D341Med (cell line): ENCODE measurements around the gene MYCBP2.
A peak's percentile ranks its signal among the peaks of the same experiment; 100 is the strongest.
"Not testable (repeated sequence)": the region's sequence is repeated elsewhere in the genome, so short reads cannot be mapped to it uniquely, and the experiment has no call there.

Source experiments
- DNase-seq: peaks from one replicate; pipeline ENCODE4 v3.0.0; 2012; ENCODE audit warnings: low spot score

MYCBP2 gene

GRCh38 chr13:77326905-77327604 is at the start of gene MYCBP2:
Gene MYCBP2 (minus strand): TSS chr13:77327094. CDS start chr13:77326775, 319 bp downstream.
- DNase-seq, result peak; percentile 93

GRCh38 chr13:77375560-77376108 is 48.7 kb upstream of the MYCBP2 start:
- DNase-seq, result no peak

GRCh38 chr13:77374786-77375185 is 47.9 kb upstream of the MYCBP2 start:
- DNase-seq, result no peak

- no peak for DNase-seq
These were observed 47.4 kb upstream of the MYCBP2 start for GRCh38 chr13:77374339-77374738.

GRCh38 chr13:77373502-77373901 is 46.6 kb upstream of the MYCBP2 start:
- no peak for DNase-seq

GRCh38 chr13:77372275-77372674 is 45.4 kb upstream of the MYCBP2 start:
- no peak for DNase-seq

- no peak for DNase-seq
These were observed 44.0 kb upstream of the MYCBP2 start for GRCh38 chr13:77370888-77371287.

GRCh38 chr13:77362166-77362565 is 35.3 kb upstream of the MYCBP2 start:
- DNase-seq, result no peak

GRCh38 chr13:77360032-77360685 is 33.3 kb upstream of the MYCBP2 start:
- DNase-seq, result no peak

GRCh38 chr13:77359171-77359570 is 32.3 kb upstream of the MYCBP2 start:
- no peak for DNase-seq

- no peak for DNase-seq
These were observed 31.1 kb upstream of the MYCBP2 start for GRCh38 chr13:77358001-77358400.

GRCh38 chr13:77356155-77356554 is 29.3 kb upstream of the MYCBP2 start:
- DNase-seq, result no peak

- DNase-seq, result no peak
These were observed 27.1 kb upstream of the MYCBP2 start for GRCh38 chr13:77353995-77354394.

GRCh38 chr13:77351315-77351714 is 24.4 kb upstream of the MYCBP2 start:
- no peak for DNase-seq

- no peak for DNase-seq
These were observed 23.9 kb upstream of the MYCBP2 start for GRCh38 chr13:77350811-77351210.

GRCh38 chr13:77349365-77349764 is 22.5 kb upstream of the MYCBP2 start:
- no peak for DNase-seq

- not testable (repeated sequence) for DNase-seq
These were observed 20.5 kb upstream of the MYCBP2 start for GRCh38 chr13:77347351-77347750.

- no peak for DNase-seq
These were observed 18.4 kb upstream of the MYCBP2 start for GRCh38 chr13:77345150-77345780.

- DNase-seq, result no peak
These were observed 16.9 kb upstream of the MYCBP2 start for GRCh38 chr13:77343841-77344240.

GRCh38 chr13:77339408-77339807 is 12.5 kb upstream of the MYCBP2 start:
- no peak for DNase-seq

GRCh38 chr13:77338961-77339401 is 12.1 kb upstream of the MYCBP2 start:
- no peak for DNase-seq

- no peak for DNase-seq
These were observed 11.4 kb upstream of the MYCBP2 start for GRCh38 chr13:77338329-77338728.

- no peak for DNase-seq
These were observed 10.3 kb upstream of the MYCBP2 start for GRCh38 chr13:77337159-77337558.
